Measurements from ENCODE around the gene RASGEF1B.

DNA sequence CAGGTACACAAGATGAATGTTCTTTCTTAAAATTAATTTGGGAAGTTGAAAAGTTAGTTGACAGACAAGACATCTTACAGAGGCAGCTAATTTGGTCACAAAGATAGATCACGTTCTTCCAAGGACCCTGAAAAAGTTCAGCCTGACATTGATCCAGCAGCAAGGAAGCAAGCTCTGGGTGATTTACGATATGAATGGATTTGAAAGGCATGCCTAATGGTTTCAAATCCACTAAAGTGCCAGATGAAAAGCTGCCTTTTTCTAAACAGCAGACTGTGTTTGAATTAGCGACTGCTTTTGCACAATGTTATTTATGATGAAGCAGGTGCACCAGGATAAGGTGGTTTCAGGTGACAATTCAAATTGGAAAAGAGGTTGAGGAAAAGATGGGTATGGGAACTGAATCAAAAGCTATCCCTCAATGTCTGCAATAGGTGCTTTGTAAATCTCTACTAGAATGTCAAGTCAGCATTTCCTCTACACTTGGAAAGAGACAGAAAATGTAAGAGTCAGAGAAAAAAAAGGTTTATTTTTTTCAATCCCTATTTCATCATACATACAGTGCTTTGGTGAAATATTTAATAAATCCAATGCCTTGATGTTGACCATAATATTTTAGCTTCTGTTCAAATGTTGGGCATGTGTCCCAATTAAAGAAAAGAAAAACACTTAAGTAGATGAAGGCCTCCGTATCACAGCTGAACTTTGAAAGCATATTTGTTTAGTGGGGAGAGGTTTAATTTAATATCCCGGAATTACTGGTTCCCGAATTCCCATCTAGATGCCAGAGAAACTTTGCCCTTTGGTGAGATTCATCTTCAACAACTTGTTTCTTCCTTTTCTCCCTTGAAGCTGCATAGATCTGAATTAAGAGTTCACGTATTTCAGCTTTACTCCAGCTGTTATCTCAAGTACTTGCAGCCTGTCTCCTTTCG is 6.0 kb downstream of the RASGEF1B start:
- TF ChIP-seq, protein P1, sequence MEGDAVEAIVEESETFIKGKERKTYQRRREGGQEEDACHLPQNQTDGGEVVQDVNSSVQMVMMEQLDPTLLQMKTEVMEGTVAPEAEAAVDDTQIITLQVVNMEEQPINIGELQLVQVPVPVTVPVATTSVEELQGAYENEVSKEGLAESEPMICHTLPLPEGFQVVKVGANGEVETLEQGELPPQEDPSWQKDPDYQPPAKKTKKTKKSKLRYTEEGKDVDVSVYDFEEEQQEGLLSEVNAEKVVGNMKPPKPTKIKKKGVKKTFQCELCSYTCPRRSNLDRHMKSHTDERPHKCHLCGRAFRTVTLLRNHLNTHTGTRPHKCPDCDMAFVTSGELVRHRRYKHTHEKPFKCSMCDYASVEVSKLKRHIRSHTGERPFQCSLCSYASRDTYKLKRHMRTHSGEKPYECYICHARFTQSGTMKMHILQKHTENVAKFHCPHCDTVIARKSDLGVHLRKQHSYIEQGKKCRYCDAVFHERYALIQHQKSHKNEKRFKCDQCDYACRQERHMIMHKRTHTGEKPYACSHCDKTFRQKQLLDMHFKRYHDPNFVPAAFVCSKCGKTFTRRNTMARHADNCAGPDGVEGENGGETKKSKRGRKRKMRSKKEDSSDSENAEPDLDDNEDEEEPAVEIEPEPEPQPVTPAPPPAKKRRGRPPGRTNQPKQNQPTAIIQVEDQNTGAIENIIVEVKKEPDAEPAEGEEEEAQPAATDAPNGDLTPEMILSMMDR (conservative IDR thresholded peaks at IDR 0.05; ENCODE audit: low read depth in 2 of 2): no peak
- TF ChIP-seq, protein P2, sequence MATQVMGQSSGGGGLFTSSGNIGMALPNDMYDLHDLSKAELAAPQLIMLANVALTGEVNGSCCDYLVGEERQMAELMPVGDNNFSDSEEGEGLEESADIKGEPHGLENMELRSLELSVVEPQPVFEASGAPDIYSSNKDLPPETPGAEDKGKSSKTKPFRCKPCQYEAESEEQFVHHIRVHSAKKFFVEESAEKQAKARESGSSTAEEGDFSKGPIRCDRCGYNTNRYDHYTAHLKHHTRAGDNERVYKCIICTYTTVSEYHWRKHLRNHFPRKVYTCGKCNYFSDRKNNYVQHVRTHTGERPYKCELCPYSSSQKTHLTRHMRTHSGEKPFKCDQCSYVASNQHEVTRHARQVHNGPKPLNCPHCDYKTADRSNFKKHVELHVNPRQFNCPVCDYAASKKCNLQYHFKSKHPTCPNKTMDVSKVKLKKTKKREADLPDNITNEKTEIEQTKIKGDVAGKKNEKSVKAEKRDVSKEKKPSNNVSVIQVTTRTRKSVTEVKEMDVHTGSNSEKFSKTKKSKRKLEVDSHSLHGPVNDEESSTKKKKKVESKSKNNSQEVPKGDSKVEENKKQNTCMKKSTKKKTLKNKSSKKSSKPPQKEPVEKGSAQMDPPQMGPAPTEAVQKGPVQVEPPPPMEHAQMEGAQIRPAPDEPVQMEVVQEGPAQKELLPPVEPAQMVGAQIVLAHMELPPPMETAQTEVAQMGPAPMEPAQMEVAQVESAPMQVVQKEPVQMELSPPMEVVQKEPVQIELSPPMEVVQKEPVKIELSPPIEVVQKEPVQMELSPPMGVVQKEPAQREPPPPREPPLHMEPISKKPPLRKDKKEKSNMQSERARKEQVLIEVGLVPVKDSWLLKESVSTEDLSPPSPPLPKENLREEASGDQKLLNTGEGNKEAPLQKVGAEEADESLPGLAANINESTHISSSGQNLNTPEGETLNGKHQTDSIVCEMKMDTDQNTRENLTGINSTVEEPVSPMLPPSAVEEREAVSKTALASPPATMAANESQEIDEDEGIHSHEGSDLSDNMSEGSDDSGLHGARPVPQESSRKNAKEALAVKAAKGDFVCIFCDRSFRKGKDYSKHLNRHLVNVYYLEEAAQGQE (IDR thresholded peaks at IDR 0.05; ENCODE audit: unreplicated experiment): no peak
- TF ChIP-seq POLR2AphosphoS5 (IDR thresholded peaks at IDR 0.05; ENCODE audit: low read depth) (no peak), JUNB (IDR thresholded peaks at IDR 0.05; ENCODE audit: unreplicated experiment) (no peak)

All from GM23338 (cell line).